Trophoblast cell (in vitro differentiated cells and primary cell): ENCODE measurements around the gene USP9X.

Experiments
- DNase-seq, 2 donors: peaks; one replicate each; pipeline ENCODE4 v3.0.0-alpha.2; 2016
- H2AFZ ChIP-seq: 2 replicates; pipeline ENCODE4 v1.6.1; 2013; ENCODE audit warnings: low read length, moderate library complexity, mild to moderate bottlenecking; ENCODE audit not compliant: insufficient read depth, poor library complexity
- H2AK5ac ChIP-seq: 2 replicates; pipeline ENCODE4 v1.6.1; 2013; ENCODE audit warnings: mild to moderate bottlenecking, low read length
- H2BK120ac ChIP-seq: 2 replicates; pipeline ENCODE4 v1.6.1; 2013; ENCODE audit warnings: low read length, mild to moderate bottlenecking, moderate library complexity; ENCODE audit not compliant: insufficient read depth, poor library complexity
- H2BK12ac ChIP-seq: 2 replicates; pipeline ENCODE4 v1.6.1; 2013; ENCODE audit warnings: mild to moderate bottlenecking, low read length, moderate library complexity
- H2BK5ac ChIP-seq: 2 replicates; pipeline ENCODE4 v1.6.1; 2013; ENCODE audit warnings: low read length, low read depth, moderate library complexity, mild to moderate bottlenecking; ENCODE audit not compliant: poor library complexity
- H3K14ac ChIP-seq: 2 replicates; pipeline ENCODE4 v1.6.1; 2013; ENCODE audit warnings: mild to moderate bottlenecking, low read length
- H3K18ac ChIP-seq: 2 replicates; pipeline ENCODE4 v1.6.1; 2013; ENCODE audit warnings: mild to moderate bottlenecking, low read length
- H3K23ac ChIP-seq: 2 replicates; pipeline ENCODE4 v1.6.1; 2013; ENCODE audit warnings: low read length
- H3K27ac ChIP-seq: 2 replicates; pipeline ENCODE4 v1.5.1; 2013; ENCODE audit warnings: low read depth, mild to moderate bottlenecking, inconsistent platforms, low read length, moderate library complexity
- H3K27me3 ChIP-seq: 2 replicates; pipeline ENCODE4 v1.6.1; 2013; ENCODE audit warnings: inconsistent platforms, mild to moderate bottlenecking, low read length, moderate library complexity; ENCODE audit not compliant: insufficient read depth
- H3K36me3 ChIP-seq, 2 experiments: 1 replicate in 1 of 2; 2 replicates in 1 of 2; pipeline ENCODE4 v1.6.1; 2013; ENCODE audit warnings: low read length in 2 of 2, mild to moderate bottlenecking in 2 of 2, moderate library complexity in 1 of 2; ENCODE audit not compliant: insufficient read depth in 2 of 2, control insufficient read depth in 1 of 2
- H3K4ac ChIP-seq: 2 replicates; pipeline ENCODE4 v1.6.1; 2013; ENCODE audit warnings: low read depth, mild to moderate bottlenecking, low read length, moderate library complexity
- H3K4me1 ChIP-seq, 2 experiments: 1 replicate in 1 of 2; 2 replicates in 1 of 2; pipeline ENCODE4 v1.6.1; 2013; ENCODE audit warnings: low read length in 2 of 2, mild to moderate bottlenecking in 2 of 2, moderate library complexity in 1 of 2; ENCODE audit not compliant: insufficient read depth in 2 of 2, control insufficient read depth in 1 of 2
- H3K4me2 ChIP-seq: 2 replicates; pipeline ENCODE4 v1.6.1; 2013; ENCODE audit warnings: inconsistent platforms, mild to moderate bottlenecking, low read length, moderate library complexity
- H3K4me3 ChIP-seq: 2 replicates; pipeline ENCODE4 v1.5.1; 2013; ENCODE audit warnings: mild to moderate bottlenecking, low read depth, low read length, inconsistent platforms
- H3K79me1 ChIP-seq: one replicate; pipeline ENCODE4 v1.6.1; 2013; ENCODE audit warnings: low read length
- H3K79me2 ChIP-seq: 2 replicates; pipeline ENCODE4 v1.6.1; 2013; ENCODE audit warnings: low read length, mild to moderate bottlenecking; ENCODE audit not compliant: control insufficient read depth, insufficient read depth, poor library complexity
- H3K9ac ChIP-seq: 2 replicates; pipeline ENCODE4 v1.6.1; 2013; ENCODE audit warnings: mild to moderate bottlenecking, low read length
- H3K9me3 ChIP-seq: 2 replicates; pipeline ENCODE4 v1.6.1; 2013; ENCODE audit warnings: low read depth, mild to moderate bottlenecking, control low read depth, inconsistent platforms, low read length; ENCODE audit not compliant: insufficient read depth
- H4K12ac ChIP-seq: 2 replicates; pipeline ENCODE4 v1.6.1; 2013; ENCODE audit warnings: low read depth, mild to moderate bottlenecking, low read length, moderate library complexity
- H4K8ac ChIP-seq: 2 replicates; pipeline ENCODE4 v1.6.1; 2013; ENCODE audit warnings: low read depth, mild to moderate bottlenecking, low read length, moderate library complexity
- H4K91ac ChIP-seq: one replicate; pipeline ENCODE4 v1.6.1; 2013; ENCODE audit warnings: low read depth, mild to moderate bottlenecking, low read length, moderate library complexity
- WGBS: extraction: QIAGEN DNeasy Blood & Tissue Kit; methylation state at CpG from one replicate; pipeline ENCODE4 v1.1.7; 2013; ENCODE audit warnings: missing lambda C conversion rate; ENCODE audit not compliant: insufficient read length, insufficient coverage; ENCODE audit errors: extremely low coverage; 5-methylcytosine and 5-hydroxymethylcytosine counted together

USP9X gene

GRCh38 chrX:41085878-41086626 lies 807 bp downstream of the USP9X start:
- Histone ChIP-seq H3K36me3 (no peaks in the 10 kb centered on the region), H3K4me2 (peak overlapping the region; percentile 60), H3K18ac (peak overlapping the region; percentile 91), H3K79me2 (peaks cover 21% of the 10 kb centered on the region), H3K27me3 (no peaks in the 10 kb centered on the region), H2AFZ (no peak overlapping the region), H3K9me3 (no peaks in the 10 kb centered on the region), H3K27ac (peak overlapping the region; percentile 88), H3K23ac (no peak overlapping the region), H2AK5ac (peak overlapping the region; percentile 84), H2BK12ac (no peak overlapping the region), H4K12ac (peak overlapping the region; percentile 85), H2BK120ac (peak overlapping the region; percentile 95), H2BK5ac (peak overlapping the region; percentile 79), H4K8ac (peak overlapping the region; percentile 79), H3K4ac (peak overlapping the region; percentile 98), H3K79me1 (peaks cover 20% of the 10 kb centered on the region), H3K4me1 (peaks cover 0 to 1% of the 10 kb centered on the region in 2 experiments), H4K91ac (peak overlapping the region; percentile 88), H3K9ac (peak overlapping the region; percentile 98), H3K4me3 (peak overlapping the region; percentile 99), H3K14ac (peak overlapping the region; percentile 88)
- peak; percentile 39 to 56 for DNase-seq
- no CpG with 5 or more reads among the region's 71 CpGs for WGBS

GRCh38 chrX:41086627-41086932 lies 1.3 kb downstream of the USP9X start:
- Histone ChIP-seq H3K4me2 (peak overlapping the region; percentile 60), H3K79me2 (peaks cover 21% of the 10 kb centered on the region), H4K8ac (peak overlapping the region; percentile 38), H3K27ac (peak overlapping the region; percentile 88), H3K9me3 (no peaks in the 10 kb centered on the region), H2AFZ (no peak overlapping the region), H3K4me1 (peaks cover 0 to 1% of the 10 kb centered on the region in 2 experiments), H2BK12ac (no peak overlapping the region), H3K79me1 (peaks cover 20% of the 10 kb centered on the region), H3K4me3 (peak overlapping the region; percentile 99), H4K91ac (no peak overlapping the region), H3K4ac (peak overlapping the region; percentile 98), H3K36me3 (no peaks in the 10 kb centered on the region), H4K12ac (no peak overlapping the region), H3K18ac (no peak overlapping the region), H2BK5ac (peak overlapping the region; percentile 63), H2BK120ac (peak overlapping the region; percentile 22), H3K27me3 (no peaks in the 10 kb centered on the region), H3K9ac (peak overlapping the region; percentile 53), H2AK5ac (no peak overlapping the region), H3K23ac (no peak overlapping the region), H3K14ac (peak overlapping the region; percentile 17)
- no peak for DNase-seq
- WGBS = no CpG with 5 or more reads among the region's 11 CpGs

GRCh38 chrX:41087201-41087600 lies 2.0 kb downstream of the USP9X start:
- Histone ChIP-seq H2BK12ac (no peak overlapping the region), H2BK120ac (no peak overlapping the region), H3K79me2 (peaks cover 21% of the 10 kb centered on the region), H3K27ac (no peak overlapping the region), H4K12ac (no peak overlapping the region), H3K9me3 (no peaks in the 10 kb centered on the region), H2AK5ac (no peak overlapping the region), H3K9ac (no peak overlapping the region), H2AFZ (no peak overlapping the region), H4K91ac (no peak overlapping the region), H3K14ac (no peak overlapping the region), H3K4ac (no peak overlapping the region), H3K4me3 (no peak overlapping the region), H2BK5ac (no peak overlapping the region), H3K18ac (no peak overlapping the region), H3K23ac (no peak overlapping the region), H3K4me1 (peaks cover 0 to 1% of the 10 kb centered on the region in 2 experiments), H3K27me3 (no peaks in the 10 kb centered on the region), H4K8ac (no peak overlapping the region), H3K36me3 (no peaks in the 10 kb centered on the region), H3K79me1 (peaks cover 20% of the 10 kb centered on the region), H3K4me2 (peak overlapping the region; percentile 63)
- DNase-seq = peak in 1 of 2 donors; percentile 18
- no CpG with 5 or more reads among the region's 6 CpGs for WGBS

GRCh38 chrX:41090568-41091238 lies 5.5 kb downstream of the USP9X start:
- WGBS = no CpG with 5 or more reads among the region's 5 CpGs

More at GRCh38 chrX:41090568-41091238, 5.5 kb downstream of the USP9X start:
- no peak overlapping the region for H4K8ac ChIP-seq
- no peak overlapping the region for H2BK12ac ChIP-seq
- no peak overlapping the region for H2BK120ac ChIP-seq
- H3K27ac ChIP-seq = no peak overlapping the region
- H3K14ac ChIP-seq = no peak overlapping the region
- no peak overlapping the region for H4K12ac ChIP-seq
- H3K18ac ChIP-seq = no peak overlapping the region
- H3K27me3 ChIP-seq = no peaks in the 10 kb centered on the region
- no peak overlapping the region for H3K4me2 ChIP-seq
- H3K4me3 ChIP-seq = no peak overlapping the region
- peak overlapping the region; percentile 62 for H3K4ac ChIP-seq
- peaks cover 14% of the 10 kb centered on the region for H3K79me2 ChIP-seq
- no peak overlapping the region for H4K91ac ChIP-seq
- H3K9ac ChIP-seq = no peak overlapping the region
- no peak for DNase-seq
- no peaks in the 10 kb centered on the region for H3K9me3 ChIP-seq
- H3K23ac ChIP-seq = no peak overlapping the region
- no peak overlapping the region for H2AK5ac ChIP-seq
- no peak overlapping the region for H2AFZ ChIP-seq
- H3K36me3 ChIP-seq = peaks cover 0 to 2% of the 10 kb centered on the region in 2 experiments
- peaks cover 9% of the 10 kb centered on the region for H3K79me1 ChIP-seq
- no peak overlapping the region for H2BK5ac ChIP-seq
- peaks cover 3 to 5% of the 10 kb centered on the region in 2 experiments for H3K4me1 ChIP-seq
